Stimulated activated CD4-positive, alpha-beta T cell treated with anti-CD3 and anti-CD28 coated beads, Interleukin-12 subunit alpha, Interleukin-12 subunit beta, amount 100 ng/mL, for 4 hours (primary cell): ENCODE data around the gene MSS51.

Experiments
- DNase-seq: peaks from one replicate; pipeline ENCODE4 v3.0.0-alpha.2; 2020

MSS51 gene

GRCh38 chr10:73433538-73433867, at the start of gene MSS51:
TSS of gene MSS51 (minus strand) at chr10:73433561. CDS start at chr10:73428284, 5,277 bp downstream.
- no peak for DNase-seq

- no peak for DNase-seq
Observed at GRCh38 chr10:73480158-73480557, 46.8 kb upstream of the MSS51 start.

DNA sequence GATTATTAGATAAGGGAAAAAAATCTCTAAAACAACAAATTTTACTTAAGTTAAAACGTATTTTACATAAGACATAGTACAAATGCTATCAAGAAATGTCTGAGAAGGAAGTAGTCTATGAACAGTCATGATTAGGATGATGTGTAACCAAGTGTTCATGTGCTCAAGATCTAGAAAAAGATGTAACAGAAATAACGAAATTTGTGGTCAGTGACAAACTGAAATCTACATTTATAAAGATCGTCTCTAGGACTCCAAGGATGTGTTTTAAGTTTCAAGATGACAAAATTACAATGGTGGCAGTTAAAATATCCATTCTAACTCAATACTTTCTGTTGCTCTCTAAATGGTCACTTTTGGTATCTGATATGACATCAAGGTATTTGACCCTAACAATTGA, 45.3 kb upstream of the MSS51 start:
- DNase-seq, result no peak

DNA sequence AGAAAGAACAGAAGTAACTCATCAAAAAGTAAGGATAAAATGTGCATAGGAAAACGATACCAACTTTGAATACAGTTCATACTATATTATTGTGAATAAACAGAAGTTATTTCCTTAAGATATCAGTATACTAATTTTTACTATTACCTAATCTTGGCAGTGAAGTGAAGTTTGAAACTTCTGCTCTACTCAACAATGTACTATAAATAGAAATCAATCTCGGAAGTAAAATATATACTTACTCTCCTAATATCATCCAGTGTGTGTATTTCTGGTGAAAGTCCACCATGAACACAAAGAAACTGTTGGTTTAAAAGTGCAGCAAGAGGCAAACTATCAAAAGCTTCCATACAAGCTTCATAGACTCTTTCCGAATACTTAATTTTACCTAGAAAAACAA, 37.9 kb upstream of the MSS51 start:
- no peak for DNase-seq

- no peak for DNase-seq
Observed at GRCh38 chr10:73469579-73469978, 36.2 kb upstream of the MSS51 start.

DNA sequence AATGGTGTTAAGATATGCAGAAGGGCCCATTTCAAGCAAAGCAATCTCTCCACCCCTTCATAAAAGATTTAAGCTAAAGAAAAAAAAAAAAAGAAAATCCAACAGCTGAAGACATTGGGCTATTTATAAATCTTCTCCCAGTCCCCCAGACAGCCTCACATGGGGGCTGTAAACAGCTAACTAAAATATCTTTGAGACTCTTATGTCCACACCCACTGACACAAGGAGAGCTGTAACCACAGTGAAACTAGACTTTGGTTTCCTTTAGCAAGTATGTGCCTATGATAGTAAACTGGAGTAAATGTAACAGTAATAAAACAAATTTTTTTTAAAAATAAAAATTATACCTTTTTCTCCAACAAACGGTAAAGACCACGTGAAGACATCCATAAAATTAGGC, 33.8 kb upstream of the MSS51 start:
- DNase-seq, result no peak

DNA sequence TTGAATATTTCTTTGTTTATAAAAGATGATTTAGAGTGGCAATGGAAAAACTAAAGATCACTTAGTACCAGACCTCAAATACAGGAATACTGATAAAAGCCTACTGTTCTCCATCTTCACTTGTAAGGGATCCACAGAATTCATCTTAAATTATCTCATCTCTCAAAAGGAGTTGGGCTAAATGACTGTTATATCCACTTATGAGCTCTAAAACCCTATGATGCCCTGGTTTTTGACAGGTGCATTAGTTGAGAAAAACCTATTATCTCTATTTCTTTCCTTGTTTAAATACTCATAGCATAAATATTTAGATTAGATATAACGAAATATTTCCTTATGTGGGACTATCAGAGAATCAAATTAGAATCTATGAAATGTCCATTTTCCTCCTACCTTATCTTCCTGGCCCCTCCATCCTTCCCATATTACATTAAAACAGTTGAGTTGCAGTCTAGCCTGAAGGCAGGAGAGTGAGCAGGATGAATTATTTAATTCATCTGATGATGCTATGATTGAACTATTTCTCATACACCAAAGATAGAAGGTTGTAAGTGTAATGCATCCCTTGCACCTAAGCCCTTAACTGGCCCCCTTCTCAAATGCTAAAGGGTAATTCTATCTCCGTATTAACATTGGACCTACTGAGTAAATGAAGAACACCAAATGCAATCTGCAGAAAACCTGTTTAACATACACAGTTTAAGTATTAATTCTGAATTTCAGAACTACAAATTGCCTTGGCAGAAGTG, 32.8 kb upstream of the MSS51 start:
- no peak for DNase-seq

- no peak for DNase-seq
Observed at GRCh38 chr10:73460897-73461296, 27.5 kb upstream of the MSS51 start.

DNA sequence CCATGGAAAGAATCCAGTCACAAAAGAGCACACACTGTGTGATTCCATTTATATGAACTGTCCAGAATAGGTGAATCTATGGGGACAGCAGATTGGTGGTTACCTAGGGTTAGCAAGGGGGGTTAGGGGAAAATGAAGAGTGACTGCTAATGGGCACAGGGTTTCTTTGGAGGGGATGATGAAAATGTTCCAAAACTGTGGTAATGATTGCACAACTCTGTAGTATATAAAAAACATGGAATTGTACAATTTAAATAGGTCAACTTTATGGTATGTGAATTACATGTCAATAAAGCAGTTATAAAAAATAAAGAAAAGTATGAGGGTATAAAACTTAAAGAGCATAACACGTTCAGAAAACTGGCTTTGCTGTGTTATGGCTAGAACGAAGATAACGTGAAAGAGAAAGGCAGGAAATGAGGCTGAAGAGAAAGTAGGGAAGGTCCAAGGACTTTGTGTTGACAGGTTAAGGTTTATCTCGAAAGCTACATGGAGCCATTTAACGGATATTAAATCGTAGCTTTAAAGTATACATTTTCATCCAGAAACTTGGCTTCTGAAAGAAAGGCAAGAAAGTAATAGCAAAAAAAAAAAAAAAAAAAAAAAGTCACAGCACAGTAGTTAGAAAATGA, 26.4 kb upstream of the MSS51 start:
- no peak for DNase-seq

GRCh38 chr10:73456187-73456890, 23.0 kb upstream of the MSS51 start:
- no peak for DNase-seq

DNA sequence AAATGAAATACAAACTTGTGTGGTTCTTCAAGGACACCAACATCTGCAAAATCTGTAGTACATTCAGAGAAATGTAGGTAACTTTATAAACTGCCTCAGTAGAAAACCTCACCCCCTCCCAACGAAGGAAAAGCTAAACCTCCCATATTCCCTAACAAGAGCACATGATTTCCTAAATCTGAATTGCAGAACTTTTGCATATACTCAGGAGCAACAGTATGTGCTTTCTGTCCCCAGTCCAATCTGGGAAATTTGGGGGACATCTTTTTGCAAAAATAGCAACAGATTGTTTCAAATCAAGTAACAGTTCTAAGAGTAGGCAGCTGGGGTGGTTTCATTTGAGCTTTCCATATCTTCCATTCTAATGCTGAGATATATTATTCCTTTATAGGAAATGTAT, 15.8 kb upstream of the MSS51 start:
- no peak for DNase-seq

DNA sequence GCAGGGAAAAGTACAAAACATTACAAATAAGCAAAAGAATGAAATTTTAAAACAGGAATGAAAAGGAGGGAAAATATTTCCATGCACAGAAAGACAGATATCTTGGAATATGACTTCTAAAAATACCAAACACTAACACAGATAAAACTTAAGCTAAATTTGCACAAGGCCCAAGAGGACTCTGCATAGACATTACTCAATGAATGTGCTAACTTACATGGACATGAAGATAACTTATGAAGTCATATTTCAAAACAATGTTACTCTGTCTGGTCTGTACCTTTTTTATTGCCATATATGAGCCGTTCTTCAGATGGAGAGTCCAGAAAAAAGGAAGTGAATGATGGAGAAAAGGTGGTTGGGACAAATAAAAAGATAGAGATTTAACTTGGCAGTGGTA, 15.0 kb upstream of the MSS51 start:
- no peak for DNase-seq

GRCh38 chr10:73446926-73447325, 13.6 kb upstream of the MSS51 start:
- DNase-seq, result no peak

DNA sequence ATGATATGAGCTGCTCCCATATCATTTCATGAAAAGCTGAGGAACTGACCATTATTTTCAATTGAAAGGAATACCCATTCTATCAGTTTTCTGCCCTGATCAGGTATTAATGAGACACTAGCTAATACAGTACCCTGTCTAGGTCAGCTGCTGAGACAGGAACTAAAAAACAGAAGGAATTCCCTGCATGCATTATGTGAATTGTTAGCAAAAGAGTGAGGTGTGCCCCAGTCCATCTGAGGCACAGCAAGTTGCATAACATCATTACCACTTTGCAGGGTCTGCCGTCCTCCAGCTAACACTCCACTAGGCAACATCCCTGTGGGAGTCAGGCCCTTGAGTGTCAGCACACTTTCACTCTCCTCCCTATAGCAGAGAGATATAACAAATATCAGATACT, 11.1 kb upstream of the MSS51 start:
- DNase-seq, result no peak

- no peak for DNase-seq
Observed at GRCh38 chr10:73439605-73440312, 6.4 kb upstream of the MSS51 start.

DNA sequence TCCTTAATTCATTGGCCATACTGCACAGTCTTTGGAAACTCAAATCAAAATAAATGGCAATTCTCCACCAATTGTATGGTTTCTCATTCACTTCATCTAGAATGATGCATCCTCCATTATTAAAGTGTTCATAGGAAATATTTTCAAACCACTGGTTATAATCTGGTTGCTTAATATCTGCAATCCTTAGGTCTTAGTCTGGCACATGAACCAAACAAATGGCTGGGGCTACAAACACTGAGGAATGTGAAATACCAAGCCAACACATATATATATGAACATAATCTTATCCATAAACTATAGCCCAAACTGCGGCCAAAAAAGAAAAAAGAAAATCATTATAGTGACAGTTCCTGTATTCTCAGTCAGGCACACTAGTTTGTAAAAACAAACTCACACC, 5.7 kb upstream of the MSS51 start:
- no peak for DNase-seq

GRCh38 chr10:73432646-73433537, 469 bp downstream of the MSS51 start:
- no peak for DNase-seq

- DNase-seq, result no peak
Observed at GRCh38 chr10:73426318-73426717, 7.0 kb downstream of the MSS51 start.

GRCh38 chr10:73424478-73424877, 8.9 kb downstream of the MSS51 start:
- DNase-seq, result no peak

DNA sequence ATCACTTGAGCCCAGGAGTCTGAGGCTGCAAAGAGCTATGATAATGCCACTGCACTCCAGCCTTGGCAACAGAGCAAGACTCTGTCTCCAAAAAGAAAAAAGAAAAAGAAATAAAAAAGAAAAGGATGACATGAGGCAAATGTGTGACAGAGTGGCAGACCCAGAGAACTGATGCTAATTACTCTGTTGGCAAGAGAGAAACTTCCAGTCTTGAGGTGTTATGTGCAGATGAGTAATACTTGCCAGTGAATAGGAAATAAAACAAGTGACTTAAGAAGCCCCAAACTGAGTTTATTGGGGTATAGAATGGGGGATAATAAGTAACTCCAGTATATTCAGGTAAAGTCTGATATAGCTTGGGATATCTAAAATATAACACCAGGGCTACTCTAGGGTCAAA, 10.1 kb downstream of the MSS51 start:
- no peak for DNase-seq

- no peak for DNase-seq
Observed at GRCh38 chr10:73416571-73416970, 16.8 kb downstream of the MSS51 start.

GRCh38 chr10:73414230-73414945, 19.0 kb downstream of the MSS51 start:
- no peak for DNase-seq
